ENCODE measurements around the gene EYS.
"Not testable (repeated sequence)": the region's sequence is repeated elsewhere in the genome, so short reads cannot be mapped to it uniquely, and the experiment has no call there.

EYS gene

GRCh38 chr6:64085126-64085525, 1621.9 kb downstream of the EYS start:
- DNase-seq = no peak

- no peak for DNase-seq
These were observed 1622.8 kb downstream of the EYS start for GRCh38 chr6:64084185-64084663.

GRCh38 chr6:64083261-64083660, 1623.8 kb downstream of the EYS start:
- no peak for DNase-seq

GRCh38 chr6:64081453-64081852, 1625.6 kb downstream of the EYS start:
- DNase-seq = no peak

- DNase-seq = no peak
These were observed 1632.0 kb downstream of the EYS start for GRCh38 chr6:64074981-64075380.

GRCh38 chr6:64072686-64073085, 1634.3 kb downstream of the EYS start:
- no peak for DNase-seq

- DNase-seq = no peak
These were observed 1642.1 kb downstream of the EYS start for GRCh38 chr6:64064919-64065318.

GRCh38 chr6:64062960-64063683, 1643.9 kb downstream of the EYS start:
- DNase-seq = no peak

GRCh38 chr6:64054861-64055260, 1652.2 kb downstream of the EYS start:
- no peak for DNase-seq

- no peak for DNase-seq
These were observed 1656.4 kb downstream of the EYS start for GRCh38 chr6:64050590-64050989.

GRCh38 chr6:64049736-64050135, 1657.3 kb downstream of the EYS start:
- DNase-seq = no peak

GRCh38 chr6:64046746-64047208, 1660.2 kb downstream of the EYS start:
- no peak for DNase-seq

GRCh38 chr6:64041373-64041772, 1665.7 kb downstream of the EYS start:
- DNase-seq = no peak

- DNase-seq = no peak
These were observed 1666.9 kb downstream of the EYS start for GRCh38 chr6:64040113-64040512.

- DNase-seq = no peak
These were observed 1669.6 kb downstream of the EYS start for GRCh38 chr6:64037427-64037826.

GRCh38 chr6:64034910-64035655, 1671.9 kb downstream of the EYS start:
- DNase-seq = no peak

- DNase-seq = no peak
These were observed 1672.7 kb downstream of the EYS start for GRCh38 chr6:64034291-64034690.

- DNase-seq = not testable (repeated sequence)
These were observed 1675.9 kb downstream of the EYS start for GRCh38 chr6:64030950-64031618.

GRCh38 chr6:64023693-64024092, 1683.3 kb downstream of the EYS start:
- DNase-seq = no peak

GRCh38 chr6:64014595-64014994, 1692.4 kb downstream of the EYS start:
- no peak for DNase-seq

- DNase-seq = no peak
These were observed 1694.0 kb downstream of the EYS start for GRCh38 chr6:64013011-64013410.

GRCh38 chr6:64012351-64013001, 1694.5 kb downstream of the EYS start:
- no peak for DNase-seq

- DNase-seq = no peak
These were observed 1696.4 kb downstream of the EYS start for GRCh38 chr6:64010666-64011065.
